Measurements from ENCODE around the gene CETN3.
A peak's percentile ranks its signal among the peaks of the same experiment; 100 is the strongest.

The CETN3 gene

DNA sequence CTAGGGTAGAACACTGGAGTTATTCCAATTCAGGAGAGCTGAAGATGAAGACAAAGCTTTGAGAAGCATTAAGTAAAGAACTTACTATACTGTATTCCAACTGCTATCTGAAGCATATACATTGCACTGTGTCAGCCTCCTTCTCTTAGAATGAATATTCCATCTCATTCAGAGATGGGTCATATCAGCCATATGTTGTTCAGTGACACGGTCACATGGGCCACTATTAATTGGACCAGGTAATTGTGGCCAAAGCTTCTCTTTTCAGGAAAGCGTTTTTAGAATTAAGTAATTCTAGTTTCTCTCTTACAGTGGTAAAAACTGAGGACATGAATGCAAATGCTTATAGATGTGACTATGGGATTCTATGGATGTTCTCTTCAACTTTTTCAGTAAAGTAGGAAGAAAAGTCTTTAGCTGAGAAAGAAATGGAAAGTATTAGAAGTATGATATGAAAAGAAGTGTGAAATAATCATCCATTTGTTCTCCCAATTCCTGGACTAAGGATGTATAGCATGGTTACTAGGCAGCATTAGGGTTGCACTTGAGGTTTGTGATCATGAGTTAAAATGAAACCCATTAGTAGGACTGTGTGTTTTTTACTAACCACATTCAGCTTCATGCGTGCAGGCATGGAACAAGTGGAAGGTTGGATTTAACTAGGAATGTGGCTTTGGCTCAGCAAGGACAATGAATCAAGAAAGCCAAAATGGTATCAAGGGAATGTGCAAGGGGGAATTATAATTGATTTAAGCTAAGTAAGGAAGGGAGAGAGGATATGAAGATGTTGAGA, 40.9 kb downstream of the CETN3 start:
- TF ChIP-seq, protein P1, sequence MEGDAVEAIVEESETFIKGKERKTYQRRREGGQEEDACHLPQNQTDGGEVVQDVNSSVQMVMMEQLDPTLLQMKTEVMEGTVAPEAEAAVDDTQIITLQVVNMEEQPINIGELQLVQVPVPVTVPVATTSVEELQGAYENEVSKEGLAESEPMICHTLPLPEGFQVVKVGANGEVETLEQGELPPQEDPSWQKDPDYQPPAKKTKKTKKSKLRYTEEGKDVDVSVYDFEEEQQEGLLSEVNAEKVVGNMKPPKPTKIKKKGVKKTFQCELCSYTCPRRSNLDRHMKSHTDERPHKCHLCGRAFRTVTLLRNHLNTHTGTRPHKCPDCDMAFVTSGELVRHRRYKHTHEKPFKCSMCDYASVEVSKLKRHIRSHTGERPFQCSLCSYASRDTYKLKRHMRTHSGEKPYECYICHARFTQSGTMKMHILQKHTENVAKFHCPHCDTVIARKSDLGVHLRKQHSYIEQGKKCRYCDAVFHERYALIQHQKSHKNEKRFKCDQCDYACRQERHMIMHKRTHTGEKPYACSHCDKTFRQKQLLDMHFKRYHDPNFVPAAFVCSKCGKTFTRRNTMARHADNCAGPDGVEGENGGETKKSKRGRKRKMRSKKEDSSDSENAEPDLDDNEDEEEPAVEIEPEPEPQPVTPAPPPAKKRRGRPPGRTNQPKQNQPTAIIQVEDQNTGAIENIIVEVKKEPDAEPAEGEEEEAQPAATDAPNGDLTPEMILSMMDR (IDR thresholded peaks at IDR 0.05; ENCODE audit: insufficient read depth, low read depth, low read length, missing control alignments) = no peak
- DNase-seq (ENCODE audit: low read depth) = peak; percentile 40
- H3K4me3 ChIP-seq (ENCODE audit: low read depth, low read length) = no peak overlapping the region

DNA sequence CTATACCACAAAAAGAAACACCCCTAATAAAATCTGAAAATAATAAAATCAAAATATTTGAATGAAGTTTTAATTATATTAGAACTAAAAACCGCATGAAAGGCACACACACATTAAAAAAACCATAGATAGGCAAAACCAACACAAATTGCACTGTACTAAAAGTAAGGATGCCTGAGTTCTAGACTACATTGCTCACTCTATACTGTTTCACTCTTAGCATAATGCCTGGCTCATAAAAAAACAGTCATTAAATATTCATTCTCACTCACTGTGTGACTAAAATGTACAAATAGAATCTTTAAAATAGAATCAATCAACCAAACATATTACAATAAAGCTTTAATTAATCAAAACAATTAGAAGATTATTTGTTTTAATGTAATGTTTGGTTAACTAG, 41.7 kb downstream of the CETN3 start:
- TF ChIP-seq, protein P1 (IDR thresholded peaks at IDR 0.05; ENCODE audit: insufficient read depth, low read depth, low read length, missing control alignments) = no peak

DNA sequence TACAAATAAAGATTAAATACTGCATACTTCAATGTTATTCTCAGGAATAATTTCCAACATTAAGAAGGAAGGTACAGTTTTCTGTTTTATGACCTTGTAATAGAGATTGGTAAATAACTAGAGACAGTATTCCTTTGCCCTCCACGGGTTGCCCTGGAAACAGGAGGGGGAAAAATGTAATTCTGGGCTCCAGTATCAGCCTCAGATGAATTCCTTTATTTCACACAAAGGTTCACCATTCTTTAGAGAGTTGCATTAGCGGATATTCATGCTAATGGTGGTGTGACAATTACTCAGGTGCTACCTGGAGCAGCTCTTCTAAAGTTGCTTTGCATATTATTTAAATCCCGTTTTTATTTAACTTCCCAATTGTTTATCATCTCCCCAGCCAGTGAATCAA, 42.6 kb downstream of the CETN3 start:
- TF ChIP-seq, protein P1 (IDR thresholded peaks at IDR 0.05; ENCODE audit: insufficient read depth, low read depth, low read length, missing control alignments) = no peak
- no peak for DNase-seq (ENCODE audit: low read depth)

More for the DNA sequence above, 41.7 kb downstream of the CETN3 start:
- no peak overlapping the region for H3K4me3 ChIP-seq (ENCODE audit: low read depth, low read length)
- DNase-seq (ENCODE audit: low read depth) = no peak

DNA sequence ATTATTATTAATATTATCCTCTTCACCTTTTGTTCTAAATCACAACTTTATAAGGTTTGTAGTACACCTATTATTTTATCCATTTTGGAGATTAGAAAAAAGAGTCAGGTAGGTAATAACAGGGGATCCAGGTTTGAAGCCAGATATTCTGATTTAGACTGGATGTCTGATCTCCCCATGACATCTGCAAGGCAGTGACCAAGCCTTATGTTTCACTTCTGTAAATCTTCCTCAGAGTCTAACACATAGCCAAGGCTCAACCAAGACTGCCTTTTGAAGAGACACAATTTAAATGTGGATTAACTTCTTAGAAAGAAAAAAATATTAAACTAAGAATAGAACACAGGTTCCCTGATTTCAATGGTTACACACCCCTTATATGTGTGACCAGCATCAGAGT, 44.2 kb downstream of the CETN3 start:
- DNase-seq (ENCODE audit: low read depth) = no peak
- TF ChIP-seq, protein P1 (IDR thresholded peaks at IDR 0.05; ENCODE audit: insufficient read depth, low read depth, low read length, missing control alignments) = no peak
- H3K4me3 ChIP-seq (ENCODE audit: low read depth, low read length) = no peak overlapping the region

More for the DNA sequence above, 42.6 kb downstream of the CETN3 start:
- no peak overlapping the region for H3K4me3 ChIP-seq (ENCODE audit: low read depth, low read length)

DNA sequence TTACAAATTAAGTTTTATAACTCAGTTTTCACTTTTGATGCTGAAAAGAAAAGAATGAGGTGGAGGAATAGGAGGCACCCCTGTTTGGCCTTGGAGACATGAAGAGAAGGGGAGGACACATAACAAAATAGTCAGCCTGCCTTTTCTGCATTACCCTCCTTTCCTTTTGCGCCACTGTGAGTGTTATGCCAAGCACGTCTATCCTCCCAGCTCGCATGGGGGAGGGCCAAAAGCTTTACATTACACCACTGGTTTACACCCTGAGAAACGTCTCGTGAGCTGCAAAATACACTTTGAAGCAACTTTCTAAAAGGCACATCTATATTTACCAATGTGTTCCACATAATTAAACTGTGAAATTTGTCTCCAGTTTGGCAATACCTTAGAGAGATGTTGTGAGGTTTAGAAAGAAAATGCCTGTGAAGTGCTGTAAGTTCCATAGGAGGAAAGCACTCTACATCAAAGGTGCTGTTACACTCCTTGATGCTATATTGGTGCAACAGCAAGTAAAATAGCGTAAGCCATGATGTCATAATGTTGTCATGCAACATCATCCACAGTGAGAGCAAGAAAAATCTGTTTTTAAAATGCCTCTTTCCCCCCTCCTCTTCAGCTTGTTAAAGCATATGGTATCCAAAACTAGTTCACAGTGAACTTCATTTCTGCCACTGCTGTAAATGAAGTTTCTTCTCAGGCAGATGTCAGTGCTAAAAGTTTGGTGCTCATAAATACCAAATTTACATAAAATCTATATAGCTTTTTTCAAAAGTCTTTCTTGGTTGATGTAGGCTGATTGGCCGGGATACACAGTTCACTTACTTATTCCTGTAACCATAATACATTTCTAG, 50.3 kb downstream of the CETN3 start:
- no peak for DNase-seq (ENCODE audit: low read depth)
- no peak overlapping the region for H3K4me3 ChIP-seq (ENCODE audit: low read depth, low read length)
- TF ChIP-seq, protein P1 (IDR thresholded peaks at IDR 0.05; ENCODE audit: insufficient read depth, low read depth, low read length, missing control alignments) = no peak

DNA sequence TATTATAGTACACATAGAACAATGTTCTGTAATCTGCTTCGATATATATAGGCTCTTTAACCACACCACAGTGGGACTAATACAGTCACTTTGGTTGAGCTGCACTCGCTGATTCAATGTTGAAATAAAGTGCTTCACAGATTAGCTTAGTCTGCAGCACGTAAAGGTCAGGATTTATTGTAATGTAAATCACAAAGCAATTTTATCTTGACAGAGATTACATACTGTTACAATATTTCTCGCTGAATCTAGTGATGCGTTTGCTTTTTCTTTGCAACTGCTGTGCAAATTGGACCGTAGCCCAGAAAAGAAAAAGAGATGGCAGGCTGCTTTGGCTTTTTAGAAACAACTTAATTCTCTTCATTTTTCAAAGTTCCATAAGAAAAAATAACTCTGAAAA, 52.9 kb downstream of the CETN3 start:
- TF ChIP-seq, protein P1 (IDR thresholded peaks at IDR 0.05; ENCODE audit: insufficient read depth, low read depth, low read length, missing control alignments) = no peak
- H3K4me3 ChIP-seq (ENCODE audit: low read depth, low read length) = no peak overlapping the region
- no peak for DNase-seq (ENCODE audit: low read depth)

Data from GM12865 (cell line).